PC-9 (cell line): Measurements from ENCODE around the gene RCBTB1.

Experiments
- EZH2 ChIP-seq: fragments of 200-600 bp; sonication (generic); IDR thresholded peaks from 2 replicates; pipeline ENCODE4 v1.8.0; 2017; ENCODE audit warnings: antibody characterized with exemption, low read depth
- TF ChIP-seq, protein P1 (sequence below): fragments of 200-600 bp; sonication (generic); conservative IDR thresholded peaks from 2 replicates; pipeline ENCODE4 v1.6.1; 2017; ENCODE audit warnings: mixed run types, antibody characterized with exemption, mild to moderate bottlenecking, moderate library complexity

DNA sequence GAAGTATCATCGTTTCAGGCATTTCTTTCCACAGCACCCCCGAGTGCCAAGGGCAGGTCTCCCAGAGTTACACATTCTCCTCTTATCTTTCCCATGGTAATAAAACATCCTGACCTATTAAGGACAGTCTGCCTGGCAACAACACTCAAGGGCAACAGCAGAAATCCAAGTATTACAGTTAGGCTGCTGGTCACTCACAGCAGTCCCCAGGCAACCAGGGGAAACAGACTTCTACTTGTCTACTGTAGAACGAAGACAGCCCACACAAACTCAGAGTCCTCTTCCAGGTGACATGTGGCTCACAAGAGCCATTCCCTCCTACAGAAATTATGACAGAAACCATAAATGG is 24.3 kb downstream of the RCBTB1 start:
- TF ChIP-seq, protein P1, sequence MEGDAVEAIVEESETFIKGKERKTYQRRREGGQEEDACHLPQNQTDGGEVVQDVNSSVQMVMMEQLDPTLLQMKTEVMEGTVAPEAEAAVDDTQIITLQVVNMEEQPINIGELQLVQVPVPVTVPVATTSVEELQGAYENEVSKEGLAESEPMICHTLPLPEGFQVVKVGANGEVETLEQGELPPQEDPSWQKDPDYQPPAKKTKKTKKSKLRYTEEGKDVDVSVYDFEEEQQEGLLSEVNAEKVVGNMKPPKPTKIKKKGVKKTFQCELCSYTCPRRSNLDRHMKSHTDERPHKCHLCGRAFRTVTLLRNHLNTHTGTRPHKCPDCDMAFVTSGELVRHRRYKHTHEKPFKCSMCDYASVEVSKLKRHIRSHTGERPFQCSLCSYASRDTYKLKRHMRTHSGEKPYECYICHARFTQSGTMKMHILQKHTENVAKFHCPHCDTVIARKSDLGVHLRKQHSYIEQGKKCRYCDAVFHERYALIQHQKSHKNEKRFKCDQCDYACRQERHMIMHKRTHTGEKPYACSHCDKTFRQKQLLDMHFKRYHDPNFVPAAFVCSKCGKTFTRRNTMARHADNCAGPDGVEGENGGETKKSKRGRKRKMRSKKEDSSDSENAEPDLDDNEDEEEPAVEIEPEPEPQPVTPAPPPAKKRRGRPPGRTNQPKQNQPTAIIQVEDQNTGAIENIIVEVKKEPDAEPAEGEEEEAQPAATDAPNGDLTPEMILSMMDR, result no peak
- no peak for TF ChIP-seq EZH2
